Nephron (organoid): ENCODE measurements around the gene SAMD4B.
"Not testable (repeated sequence)": the region's sequence is repeated elsewhere in the genome, so short reads cannot be mapped to it uniquely, and the experiment has no call there.

Experiments used
- H3K27ac Mint-ChIP-seq, 3 experiments: 2 replicates each; pipeline ENCODE4 v1.8.0; 2020; ENCODE audit warnings: mixed read lengths in 3 of 3, mild to moderate bottlenecking in 2 of 3, moderate library complexity in 1 of 3
- H3K27me3 Mint-ChIP-seq: 2 replicates; pipeline ENCODE4 v1.8.0; 2021; ENCODE audit warnings: low read depth, mild to moderate bottlenecking, moderate library complexity, mixed read lengths
- H3K36me3 Mint-ChIP-seq: 2 replicates; pipeline ENCODE4 v1.8.0; 2020; ENCODE audit warnings: low read depth, mixed read lengths
- H3K4me1 Mint-ChIP-seq: 2 replicates; pipeline ENCODE4 v1.8.0; 2020; ENCODE audit warnings: mixed read lengths
- H3K4me3 Mint-ChIP-seq, 3 experiments: 2 replicates each; pipeline ENCODE4 v1.8.0; 2020; ENCODE audit warnings: mild to moderate bottlenecking in 3 of 3, mixed read lengths in 3 of 3, moderate library complexity in 2 of 3
- H3K9me3 Mint-ChIP-seq: 2 replicates; pipeline ENCODE4 v1.8.0; 2020; ENCODE audit warnings: mixed read lengths
- TF ChIP-seq, protein P1 (sequence below), 3 experiments: fragments of 200-600 bp; sonication (generic); IDR thresholded peaks; one replicate each; pipeline ENCODE4 v1.5.0; 2021; ENCODE audit warnings: antibody characterized with exemption in 3 of 3; ENCODE audit not compliant: unreplicated experiment in 3 of 3

The SAMD4B gene

DNA sequence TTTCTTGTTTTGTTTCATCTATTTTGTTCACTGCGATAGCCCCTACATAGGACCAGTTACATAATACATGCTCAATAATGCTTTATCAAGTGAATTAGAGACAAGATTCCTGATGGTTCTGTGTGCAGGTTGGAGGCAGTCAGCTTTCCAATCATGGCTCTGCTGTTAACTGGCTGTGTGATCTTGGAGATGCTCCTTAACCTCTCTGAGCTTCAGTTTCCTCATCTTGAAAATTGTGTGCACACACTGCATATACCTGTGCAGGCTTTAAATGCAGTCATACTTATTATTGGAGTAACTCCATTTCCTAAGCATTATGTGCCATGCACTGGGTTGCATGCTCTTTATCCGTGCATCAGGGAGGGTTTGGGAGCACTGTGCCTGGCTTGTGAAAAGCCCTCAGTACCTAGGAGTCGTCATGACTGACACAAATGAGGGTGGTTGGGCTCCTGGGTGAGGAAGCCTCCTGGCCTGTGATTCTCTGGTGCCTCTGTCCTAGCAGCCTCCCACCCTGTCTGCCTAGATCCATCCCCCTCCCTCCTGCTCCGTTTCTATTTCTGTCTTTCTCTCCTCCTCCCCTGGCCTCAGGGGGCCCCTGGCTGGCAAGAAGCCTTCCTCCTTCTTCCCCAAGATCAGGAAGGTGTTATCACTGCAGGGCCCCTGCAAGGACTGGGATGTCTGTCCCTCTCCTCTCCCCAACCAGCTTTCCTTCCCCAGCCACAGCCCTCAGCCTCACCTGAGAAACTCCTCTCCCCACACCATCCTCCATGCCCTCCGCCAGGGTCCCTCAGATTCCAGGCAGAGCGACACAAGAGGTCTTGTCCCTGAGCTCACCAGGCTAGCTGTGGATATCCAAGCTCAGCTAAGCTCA is 37.3 kb upstream of the SAMD4B start:
- TF ChIP-seq, protein P1, sequence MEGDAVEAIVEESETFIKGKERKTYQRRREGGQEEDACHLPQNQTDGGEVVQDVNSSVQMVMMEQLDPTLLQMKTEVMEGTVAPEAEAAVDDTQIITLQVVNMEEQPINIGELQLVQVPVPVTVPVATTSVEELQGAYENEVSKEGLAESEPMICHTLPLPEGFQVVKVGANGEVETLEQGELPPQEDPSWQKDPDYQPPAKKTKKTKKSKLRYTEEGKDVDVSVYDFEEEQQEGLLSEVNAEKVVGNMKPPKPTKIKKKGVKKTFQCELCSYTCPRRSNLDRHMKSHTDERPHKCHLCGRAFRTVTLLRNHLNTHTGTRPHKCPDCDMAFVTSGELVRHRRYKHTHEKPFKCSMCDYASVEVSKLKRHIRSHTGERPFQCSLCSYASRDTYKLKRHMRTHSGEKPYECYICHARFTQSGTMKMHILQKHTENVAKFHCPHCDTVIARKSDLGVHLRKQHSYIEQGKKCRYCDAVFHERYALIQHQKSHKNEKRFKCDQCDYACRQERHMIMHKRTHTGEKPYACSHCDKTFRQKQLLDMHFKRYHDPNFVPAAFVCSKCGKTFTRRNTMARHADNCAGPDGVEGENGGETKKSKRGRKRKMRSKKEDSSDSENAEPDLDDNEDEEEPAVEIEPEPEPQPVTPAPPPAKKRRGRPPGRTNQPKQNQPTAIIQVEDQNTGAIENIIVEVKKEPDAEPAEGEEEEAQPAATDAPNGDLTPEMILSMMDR (IDR thresholded peaks at IDR 0.05; ENCODE audit: unreplicated experiment in 3 of 3) = no peak
- no peaks in the 10 kb centered on the region for H3K9me3 Mint-ChIP-seq
- H3K4me1 Mint-ChIP-seq = peaks cover 24% of the 10 kb centered on the region
- peaks cover 63% of the 10 kb centered on the region for H3K27me3 Mint-ChIP-seq
- H3K36me3 Mint-ChIP-seq = no peaks in the 10 kb centered on the region
- H3K4me3 Mint-ChIP-seq = no peak overlapping the region
- H3K27ac Mint-ChIP-seq = no peak overlapping the region

DNA sequence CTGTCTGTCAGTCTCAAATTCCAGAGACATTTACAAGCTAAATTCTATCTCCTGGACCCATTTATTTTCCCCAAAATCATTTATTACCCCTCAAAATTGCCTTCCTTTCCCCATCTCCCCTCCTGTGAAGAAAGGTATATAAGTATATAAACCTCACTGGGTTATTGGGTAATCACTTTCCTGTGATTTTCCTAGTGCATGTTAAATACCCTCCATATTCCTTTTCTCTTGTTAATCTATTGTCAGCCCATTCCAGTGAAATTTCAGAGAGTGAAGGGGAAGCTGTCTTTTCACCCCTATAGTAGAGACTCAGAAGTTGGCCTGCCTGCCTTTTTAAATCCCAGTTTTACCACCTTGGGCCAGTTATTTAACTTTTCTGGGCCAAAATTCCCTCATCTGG is 36.1 kb upstream of the SAMD4B start:
- TF ChIP-seq, protein P1 (IDR thresholded peaks at IDR 0.05; ENCODE audit: unreplicated experiment in 3 of 3) = no peak
- Mint-ChIP-seq H3K9me3 (no peaks in the 10 kb centered on the region), H3K4me1 (peaks cover 24% of the 10 kb centered on the region), H3K4me3 (no peak overlapping the region), H3K27ac (no peak overlapping the region), H3K27me3 (peaks cover 75% of the 10 kb centered on the region), H3K36me3 (peaks cover 10% of the 10 kb centered on the region)

DNA sequence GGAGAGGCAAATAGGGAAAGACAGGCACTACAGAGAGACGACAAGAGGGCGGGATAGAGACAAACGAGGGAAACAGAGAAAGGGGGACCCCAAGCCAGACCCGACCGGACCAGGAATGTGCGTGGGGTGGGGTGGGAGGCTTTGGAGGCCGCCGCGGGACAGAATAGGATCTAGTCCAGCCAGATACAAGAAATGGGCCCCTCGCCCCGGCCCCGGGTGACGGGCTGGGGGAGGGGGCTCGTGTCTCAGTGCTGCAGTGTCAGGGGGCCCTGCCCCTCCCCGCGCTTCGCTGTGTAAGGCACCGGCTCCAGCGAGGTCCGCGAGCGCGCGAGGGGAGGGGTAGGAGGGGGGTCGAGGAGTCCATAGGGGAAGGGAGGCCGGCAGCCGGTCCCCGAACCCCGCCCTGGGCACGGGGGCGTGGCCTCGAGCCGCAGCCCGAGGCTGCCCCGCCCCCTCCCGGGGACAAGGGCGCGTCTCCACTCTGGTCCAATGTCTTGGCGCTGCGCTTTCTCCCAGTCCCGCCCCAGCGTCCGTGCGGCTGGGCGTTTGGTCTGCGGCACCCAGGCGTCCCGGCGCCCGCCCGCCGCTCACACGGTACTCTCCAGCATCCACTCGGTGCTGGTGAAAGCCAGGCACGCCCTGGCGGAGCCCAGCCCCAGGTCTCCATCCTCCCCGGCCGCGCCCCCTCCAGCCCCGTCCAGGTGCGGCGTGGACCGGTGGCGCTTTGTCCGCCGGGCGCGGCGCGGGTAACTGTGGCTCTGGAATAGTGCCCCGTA is 35.0 kb upstream of the SAMD4B start:
- H3K36me3 Mint-ChIP-seq = peaks cover 14% of the 10 kb centered on the region
- H3K27me3 Mint-ChIP-seq = peaks cover 75% of the 10 kb centered on the region
- peaks cover 24% of the 10 kb centered on the region for H3K4me1 Mint-ChIP-seq
- H3K4me3 Mint-ChIP-seq = peak overlapping the region; percentile 77 to 82 (median 78)
- H3K9me3 Mint-ChIP-seq = no peaks in the 10 kb centered on the region
- peak overlapping the region in 1 of 3 experiments; percentile 2 for H3K27ac Mint-ChIP-seq
- TF ChIP-seq, protein P1 (IDR thresholded peaks at IDR 0.05; ENCODE audit: unreplicated experiment in 3 of 3) = no peak

DNA sequence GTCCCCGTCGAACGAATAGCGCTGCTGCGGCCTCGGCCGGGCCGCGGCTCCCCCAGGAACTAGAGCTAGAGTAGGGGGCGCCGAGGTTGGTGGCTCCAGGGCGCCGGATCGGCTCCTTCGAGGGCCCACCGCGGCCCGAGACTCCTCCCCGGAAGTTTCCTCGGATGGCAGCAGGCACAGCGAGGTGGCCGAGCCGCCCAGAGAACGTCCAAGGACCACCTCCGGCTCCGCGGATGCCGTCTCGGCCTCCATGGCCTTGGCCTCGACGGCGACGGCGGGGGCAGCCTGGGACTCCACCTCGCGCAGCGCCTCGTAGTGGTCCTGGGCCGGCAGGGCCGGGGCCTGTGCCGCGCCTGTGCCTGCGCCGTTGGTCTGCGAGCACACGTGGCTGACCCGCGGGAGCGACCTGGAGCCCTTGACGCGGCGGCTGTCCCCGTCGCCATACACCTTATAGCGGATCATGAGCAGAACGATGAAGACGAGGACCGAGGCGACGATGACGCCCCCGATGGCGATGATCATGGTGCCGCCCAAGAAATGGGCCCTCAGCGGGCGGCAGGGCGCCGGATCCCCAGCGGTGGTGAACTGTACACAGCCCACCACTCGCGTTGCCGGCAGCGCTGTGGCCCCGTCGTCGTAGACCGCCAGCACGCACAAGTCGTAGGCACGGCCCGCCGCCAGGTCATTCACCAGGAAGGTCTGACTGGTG is 34.2 kb upstream of the SAMD4B start:
- Mint-ChIP-seq H3K27ac (no peak overlapping the region), H3K4me1 (peaks cover 24% of the 10 kb centered on the region), H3K36me3 (peaks cover 17% of the 10 kb centered on the region), H3K4me3 (peak overlapping the region in 1 of 3 experiments; percentile 14), H3K27me3 (peaks cover 73% of the 10 kb centered on the region), H3K9me3 (no peaks in the 10 kb centered on the region)
- TF ChIP-seq, protein P1 (IDR thresholded peaks at IDR 0.05; ENCODE audit: unreplicated experiment in 3 of 3) = peak in 1 of 3 experiments; percentile 10

DNA sequence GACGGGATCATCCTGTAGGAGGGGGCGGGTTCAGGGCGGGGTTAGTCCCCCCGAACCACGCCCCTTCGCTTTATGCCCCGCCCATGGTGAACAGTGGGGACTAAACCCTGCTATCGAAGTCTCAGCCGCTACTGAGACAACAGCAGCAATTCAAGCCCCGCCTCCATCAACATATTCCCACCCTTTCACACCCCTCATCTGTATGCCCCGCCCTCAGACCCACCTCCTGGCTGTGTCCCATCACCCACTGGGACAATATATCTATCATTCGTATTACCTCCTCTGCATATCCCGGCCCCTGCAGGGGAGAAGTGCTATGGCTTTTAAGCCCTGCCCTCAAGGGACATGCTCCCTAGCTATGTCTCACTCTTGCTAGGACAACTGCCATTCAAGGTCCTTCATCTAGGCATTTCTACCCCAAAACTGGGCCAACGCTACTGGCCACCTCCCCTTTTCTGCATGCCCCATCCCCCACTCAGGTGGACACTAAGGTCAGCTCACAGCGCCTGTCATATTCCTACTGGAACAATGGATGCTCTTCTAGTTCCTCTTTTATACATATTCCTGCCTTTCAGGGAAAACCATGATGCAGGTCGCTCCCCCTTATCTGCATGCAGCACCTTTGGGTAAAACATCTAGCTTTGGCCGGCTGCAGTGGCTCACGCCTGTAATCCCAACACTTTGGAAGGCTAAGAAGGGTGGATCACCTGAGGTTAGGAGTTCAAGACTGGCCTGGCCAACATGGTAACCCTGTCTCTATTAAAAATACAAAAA is 33.5 kb upstream of the SAMD4B start:
- TF ChIP-seq, protein P1 (IDR thresholded peaks at IDR 0.05; ENCODE audit: unreplicated experiment in 3 of 3) = no peak
- peaks cover 21% of the 10 kb centered on the region for H3K36me3 Mint-ChIP-seq
- H3K4me1 Mint-ChIP-seq = peaks cover 24% of the 10 kb centered on the region
- H3K4me3 Mint-ChIP-seq = peak overlapping the region; percentile 16 to 62 (median 60)
- no peak overlapping the region for H3K27ac Mint-ChIP-seq
- H3K27me3 Mint-ChIP-seq = peaks cover 66% of the 10 kb centered on the region
- no peaks in the 10 kb centered on the region for H3K9me3 Mint-ChIP-seq

DNA sequence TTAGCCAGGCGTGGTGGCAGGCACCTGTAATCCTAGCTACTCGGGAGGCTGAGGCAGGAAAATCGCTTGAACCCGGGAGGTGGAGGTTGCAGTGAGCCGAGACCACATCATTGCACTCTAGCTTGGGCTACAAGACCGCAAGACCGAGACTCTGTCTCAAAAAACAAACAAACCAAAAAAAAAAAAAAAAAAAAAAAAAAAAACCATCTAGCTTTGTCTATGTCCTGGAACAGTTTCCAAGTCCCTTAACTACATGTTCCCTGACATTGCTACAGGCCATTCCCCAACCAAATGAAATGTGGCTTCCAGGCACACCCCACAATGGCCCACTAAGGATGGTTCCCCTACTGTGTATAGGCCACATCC is 32.9 kb upstream of the SAMD4B start:
- Mint-ChIP-seq H3K27me3 (peaks cover 60% of the 10 kb centered on the region), H3K36me3 (peaks cover 21% of the 10 kb centered on the region), H3K4me1 (peaks cover 24% of the 10 kb centered on the region)
- not testable (repeated sequence) for H3K9me3 Mint-ChIP-seq, H3K27ac Mint-ChIP-seq, H3K4me3 Mint-ChIP-seq
